ENCODE measurements around the gene INMT. TPM values are rescaled to one million over a fixed set of nuclear protein-coding genes. Genes with fewer than 3 reads are reported as not detected.

The INMT gene
- polyA plus RNA-seq, 1 donor (not counting 4 experiments of a cell fraction or from before 2014, with no cell fraction given), result not detected

DNA sequence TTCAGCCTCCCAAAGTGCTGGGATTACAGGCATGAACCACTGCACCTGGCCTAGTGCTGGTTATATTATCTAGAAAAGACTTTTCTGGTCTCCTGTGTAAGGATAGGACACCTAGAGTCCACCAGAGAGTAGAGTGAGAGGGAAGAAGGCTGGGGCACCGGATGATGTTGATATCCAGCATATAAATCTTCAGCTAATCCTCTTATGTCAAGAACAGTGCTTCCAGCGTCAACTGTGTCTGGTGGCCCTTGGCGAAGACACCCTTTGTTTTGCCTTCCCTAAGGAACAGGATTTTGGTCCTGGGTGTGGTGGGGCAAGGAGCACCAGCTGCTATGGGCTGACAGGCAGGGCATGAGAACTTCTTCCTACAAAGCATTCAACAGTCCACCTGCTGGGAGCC is 16.3 kb upstream of the INMT start:
- H3K9me1 ChIP-seq (ENCODE audit: control insufficient read depth, extremely low read depth, insufficient read depth, low read length), result no peaks in the 10 kb centered on the region
- no peak for FAIRE-seq
- no peaks in the 10 kb centered on the region for H3K4me1 ChIP-seq (ENCODE audit: control insufficient read depth, extremely low read depth, insufficient read depth, low read length)
- no peak overlapping the region for H3K27ac ChIP-seq (ENCODE audit: control insufficient read depth, insufficient read depth, low read length)
- H3K4me2 ChIP-seq (ENCODE audit: control insufficient read depth, extremely low read depth, insufficient read depth, low read depth, low read length), result no peak overlapping the region
- H2AFZ ChIP-seq (ENCODE audit: control insufficient read depth, low read length), result no peak overlapping the region
- H3K9ac ChIP-seq (ENCODE audit: control insufficient read depth, extremely low read depth, insufficient read depth, low read length), result no peak overlapping the region
- H3K27me3 ChIP-seq (ENCODE audit: control insufficient read depth, extremely low read depth, insufficient read depth, low read length), result peaks cover 21% of the 10 kb centered on the region
- dilution Hi-C loops (cut with MboI; ENCODE audit: extremely low pct_ligation_motif_present, low sequenced_read_pairs), result loop anchor here (25.0 kb wide), 1 partner anchor 98 kb away; no protein-coding TSS in a partner anchor
- no peaks in the 10 kb centered on the region for H3K9me3 ChIP-seq (ENCODE audit: control insufficient read depth, low read depth, low read length)
- no peak for DNase-seq (ENCODE audit: low read depth, low spot score)
- no peaks in the 10 kb centered on the region for H4K20me1 ChIP-seq (ENCODE audit: control insufficient read depth, extremely low read depth, insufficient read depth, low read length)
- H3K36me3 ChIP-seq (ENCODE audit: control insufficient read depth in 2 of 2, extremely low read depth in 1 of 2, insufficient read depth in 2 of 2, low read length in 2 of 2), result no peaks in the 10 kb centered on the region
- no peak for TF ChIP-seq EZH2 (IDR thresholded peaks at IDR 0.05; ENCODE audit: low read length)
- TF ChIP-seq, protein P1, sequence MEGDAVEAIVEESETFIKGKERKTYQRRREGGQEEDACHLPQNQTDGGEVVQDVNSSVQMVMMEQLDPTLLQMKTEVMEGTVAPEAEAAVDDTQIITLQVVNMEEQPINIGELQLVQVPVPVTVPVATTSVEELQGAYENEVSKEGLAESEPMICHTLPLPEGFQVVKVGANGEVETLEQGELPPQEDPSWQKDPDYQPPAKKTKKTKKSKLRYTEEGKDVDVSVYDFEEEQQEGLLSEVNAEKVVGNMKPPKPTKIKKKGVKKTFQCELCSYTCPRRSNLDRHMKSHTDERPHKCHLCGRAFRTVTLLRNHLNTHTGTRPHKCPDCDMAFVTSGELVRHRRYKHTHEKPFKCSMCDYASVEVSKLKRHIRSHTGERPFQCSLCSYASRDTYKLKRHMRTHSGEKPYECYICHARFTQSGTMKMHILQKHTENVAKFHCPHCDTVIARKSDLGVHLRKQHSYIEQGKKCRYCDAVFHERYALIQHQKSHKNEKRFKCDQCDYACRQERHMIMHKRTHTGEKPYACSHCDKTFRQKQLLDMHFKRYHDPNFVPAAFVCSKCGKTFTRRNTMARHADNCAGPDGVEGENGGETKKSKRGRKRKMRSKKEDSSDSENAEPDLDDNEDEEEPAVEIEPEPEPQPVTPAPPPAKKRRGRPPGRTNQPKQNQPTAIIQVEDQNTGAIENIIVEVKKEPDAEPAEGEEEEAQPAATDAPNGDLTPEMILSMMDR (optimal IDR thresholded peaks at IDR 0.05 in 1 of 3, IDR thresholded peaks at IDR 0.05 in 1 of 3, conservative IDR thresholded peaks at IDR 0.05 in 1 of 3; ENCODE audit: extremely low read depth in 1 of 3, insufficient read depth in 2 of 3, low read length in 3 of 3), result no peak
- H3K79me2 ChIP-seq (ENCODE audit: control insufficient read depth, insufficient read depth, low read length), result no peaks in the 10 kb centered on the region
- H3K4me3 ChIP-seq (ENCODE audit: control insufficient read depth in 2 of 3, extremely low read depth in 1 of 3, insufficient read depth in 2 of 3, low read depth in 1 of 3, low read length in 3 of 3), result no peak overlapping the region

DNA sequence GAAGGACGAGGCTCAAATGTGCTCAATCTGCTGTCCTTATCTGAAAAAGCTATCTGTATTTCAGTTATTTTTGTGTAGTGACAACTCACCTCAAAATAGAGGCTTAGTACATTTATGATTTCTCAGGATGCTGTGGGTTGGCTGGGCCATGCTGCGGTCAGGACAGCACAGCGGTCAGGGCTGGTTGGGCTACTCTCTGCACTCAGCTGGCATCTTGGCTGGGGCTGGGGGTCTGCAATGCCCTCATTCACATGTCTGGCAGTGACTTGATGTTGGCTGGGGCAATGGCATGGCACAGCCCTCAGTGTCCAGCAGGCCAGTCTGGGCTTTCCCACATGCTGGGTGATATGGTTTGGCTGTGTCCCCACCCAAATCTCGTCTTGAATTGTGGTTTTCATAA is 15.6 kb upstream of the INMT start:
- Histone ChIP-seq H3K27me3 (ENCODE audit: control insufficient read depth, extremely low read depth, insufficient read depth, low read length) (peaks cover 15% of the 10 kb centered on the region), H3K27ac (ENCODE audit: control insufficient read depth, insufficient read depth, low read length) (no peak overlapping the region), H2AFZ (ENCODE audit: control insufficient read depth, low read length) (no peak overlapping the region), H3K4me2 (ENCODE audit: control insufficient read depth, extremely low read depth, insufficient read depth, low read depth, low read length) (no peak overlapping the region), H3K9ac (ENCODE audit: control insufficient read depth, extremely low read depth, insufficient read depth, low read length) (no peak overlapping the region), H3K79me2 (ENCODE audit: control insufficient read depth, insufficient read depth, low read length) (no peaks in the 10 kb centered on the region), H3K9me1 (ENCODE audit: control insufficient read depth, extremely low read depth, insufficient read depth, low read length) (no peaks in the 10 kb centered on the region), H3K36me3 (ENCODE audit: control insufficient read depth in 2 of 2, extremely low read depth in 1 of 2, insufficient read depth in 2 of 2, low read length in 2 of 2) (no peaks in the 10 kb centered on the region), H3K4me3 (ENCODE audit: control insufficient read depth in 2 of 3, extremely low read depth in 1 of 3, insufficient read depth in 2 of 3, low read depth in 1 of 3, low read length in 3 of 3) (no peak overlapping the region), H4K20me1 (ENCODE audit: control insufficient read depth, extremely low read depth, insufficient read depth, low read length) (no peaks in the 10 kb centered on the region), H3K9me3 (ENCODE audit: control insufficient read depth, low read depth, low read length) (no peaks in the 10 kb centered on the region), H3K4me1 (ENCODE audit: control insufficient read depth, extremely low read depth, insufficient read depth, low read length) (no peaks in the 10 kb centered on the region)
- FAIRE-seq, result no peak
- TF ChIP-seq, protein P1 (optimal IDR thresholded peaks at IDR 0.05 in 1 of 3, IDR thresholded peaks at IDR 0.05 in 1 of 3, conservative IDR thresholded peaks at IDR 0.05 in 1 of 3; ENCODE audit: extremely low read depth in 1 of 3, insufficient read depth in 2 of 3, low read length in 3 of 3), result no peak
- TF ChIP-seq EZH2 (IDR thresholded peaks at IDR 0.05; ENCODE audit: low read length), result no peak
- no peak for DNase-seq (ENCODE audit: low read depth, low spot score)
- dilution Hi-C loops (cut with MboI; ENCODE audit: extremely low pct_ligation_motif_present, low sequenced_read_pairs), result loop anchor here (25.0 kb wide), 1 partner anchor 99 kb away; no protein-coding TSS in a partner anchor

All from keratinocyte (primary cell).